K562 (cell line): ENCODE results near the gene MRPL40. TPM values are rescaled to one million over a fixed set of nuclear protein-coding genes. Genes with fewer than 3 reads are reported as not detected.

ENCODE experiments used
- BACH1 ChIP-seq: fragments of 200-800 bp; sonication (Bioruptor generic); IDR thresholded peaks from 2 replicates; pipeline ENCODE4 v1.6.1; 2016; ENCODE audit warnings: missing genetic modification characterization, missing compliant biosample characterization
- NUFIP1 ChIP-seq: fragments of 450-650 bp; IDR thresholded peaks from 2 replicates; pipeline ENCODE4 v1.6.1; 2018; ENCODE audit not compliant: partially characterized antibody
- PHB ChIP-seq: fragments of 250-450 bp; sonication (Bioruptor Pico); IDR thresholded peaks from 2 replicates; pipeline ENCODE4 v1.5.0; 2021
- POU5F1 ChIP-seq: fragments of 150-350 bp; IDR thresholded peaks from 2 replicates; pipeline ENCODE4 v1.6.1; 2014; ENCODE audit warnings: borderline replicate concordance, low read length, low read depth, mild to moderate bottlenecking; ENCODE audit not compliant: partially characterized antibody
- SAP30 ChIP-seq: fragments of 200-600 bp; sonication (generic); IDR thresholded peaks from 2 replicates; pipeline ENCODE4 v1.6.1; 2012; ENCODE audit warnings: borderline replicate concordance, low read depth, mild to moderate bottlenecking, moderate library complexity, low read length, control low read depth, inconsistent platforms; ENCODE audit not compliant: insufficient read depth, poor library complexity, severe bottlenecking
- ZNF212 ChIP-seq: fragments of 450-650 bp; formaldehyde crosslinking; IDR thresholded peaks from 2 replicates; pipeline ENCODE4 v1.4.0; 2020; ENCODE audit warnings: mild to moderate bottlenecking
- ZNF253 ChIP-seq: fragments of 250-450 bp; sonication (Bioruptor Pico); conservative IDR thresholded peaks from 2 replicates; pipeline ENCODE4 v1.6.1; 2021; ENCODE audit warnings: mild to moderate bottlenecking
- ZNF347 ChIP-seq: fragments of 450-650 bp; formaldehyde crosslinking; IDR thresholded peaks from 2 replicates; pipeline ENCODE4 v1.4.0; 2020; ENCODE audit warnings: low read depth, mild to moderate bottlenecking, moderate library complexity
- polyA plus RNA-seq, 8 experiments: library from polyadenylated mRNA; depleted of rRNA in 4 of 8; stranded (reverse) in 5 of 8; unstranded in 3 of 8; fragments of >200 nt; fragmentation: Nextera tagmentation in 2 of 8; fragmentation: Illumina TruSeq in 1 of 8; extraction: Ambion mirVana in 2 of 8; extraction: Trizol in 1 of 8; gene quantifications; 2 replicates each; pipeline versions ENCODE4 v1.2.1 to v1.2.3, GENCODE V29; 2011 to 2014; ENCODE audit warnings: inconsistent platforms in 1 of 8, missing spikeins in 1 of 8
- total RNA-seq, 7 experiments: library from RNA; depleted of rRNA in 6 of 7; stranded (reverse); fragments of >200 nt in 6 of 7; fragmentation: Illumina TruSeq in 2 of 7; extraction: Trizol in 2 of 7; gene quantifications; 2 replicates each; pipeline versions ENCODE4 v1.2.1 to v1.2.3, GENCODE V29; 2011 to 2021; ENCODE audit warnings: low replicate concordance in 1 of 7
- TF ChIP-seq, protein P1 (sequence below): fragments of 450-650 bp; formaldehyde crosslinking; conservative IDR thresholded peaks from 2 replicates; pipeline ENCODE4 v1.4.0; 2022; ENCODE audit warnings: mild to moderate bottlenecking, missing genetic modification characterization
- TF ChIP-seq, protein P2 (sequence below): fragments of 250-450 bp; sonication (Bioruptor Pico); IDR thresholded peaks from 2 replicates; pipeline ENCODE4 v1.5.1; 2021; ENCODE audit warnings: mild to moderate bottlenecking
- TF ChIP-seq, protein P3 (sequence below), 2 experiments: fragments of 450-650 bp in 1 of 2; sonication (generic) in 1 of 2; formaldehyde crosslinking; conservative IDR thresholded peaks; 2 replicates each; pipeline versions ENCODE4 v1.4.0 to v1.8.1; 2020 to 2022; ENCODE audit warnings: mild to moderate bottlenecking in 1 of 2, missing genetic modification reagents in 1 of 2

Gene MRPL40
- total and polyA plus RNA-seq, 9 of the 15 experiments (the other 6 are each of a cell fraction or from before 2014, with no cell fraction given) = 132 to 652 (median 208) TPM

DNA sequence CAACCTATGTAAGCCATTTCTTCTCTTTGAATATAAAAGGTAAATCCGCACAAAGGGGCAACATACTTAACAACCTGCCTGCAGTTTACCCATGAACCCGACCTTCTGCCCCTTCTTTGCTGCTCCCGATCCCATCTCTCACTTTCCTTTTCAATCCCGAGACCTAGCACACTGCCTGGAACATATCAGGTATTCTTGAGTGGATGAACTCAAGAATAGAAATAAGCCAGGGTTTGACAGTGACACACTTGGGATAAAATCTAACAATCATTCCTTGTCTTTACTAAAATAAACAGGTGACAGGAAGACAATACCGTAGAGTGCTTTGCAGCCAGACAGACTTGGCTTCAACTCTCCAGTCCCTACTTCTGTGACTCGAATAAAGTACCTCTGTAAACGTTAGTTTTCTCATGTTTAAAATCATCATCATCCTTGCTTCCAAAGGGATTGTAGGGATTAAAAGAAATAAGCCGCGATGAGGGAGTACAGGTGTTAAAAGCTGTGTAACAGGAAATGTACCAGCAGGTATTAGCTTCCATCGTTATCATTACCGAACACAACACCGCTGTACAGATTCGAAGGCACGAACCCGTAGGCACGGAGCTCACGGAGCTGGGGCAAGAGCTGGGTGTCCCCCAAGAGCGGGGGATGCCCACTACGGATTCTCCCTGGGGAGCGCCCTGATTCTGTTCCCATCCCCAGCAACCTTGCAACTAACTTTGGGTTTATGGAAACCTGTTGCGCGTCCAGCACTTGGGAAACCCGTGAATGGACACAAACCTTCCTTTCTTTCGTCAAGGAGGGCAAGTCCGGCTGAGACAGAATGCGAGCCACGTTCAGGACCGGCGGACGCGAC lies 45.9 kb downstream of the MRPL40 start (continued):
- TF ChIP-seq SAP30 = peak; percentile 97
- TF ChIP-seq ZNF212 (CRISPR knock-in tag) = 0 out of 2 replicates have a peak, but pooled peaks have one; percentile 3
- TF ChIP-seq NUFIP1 = no peak
- TF ChIP-seq ZNF253 (CRISPR knock-in tag) = 0 out of 2 replicates have a peak, but pooled peaks have one; percentile 13
- TF ChIP-seq, protein P1, sequence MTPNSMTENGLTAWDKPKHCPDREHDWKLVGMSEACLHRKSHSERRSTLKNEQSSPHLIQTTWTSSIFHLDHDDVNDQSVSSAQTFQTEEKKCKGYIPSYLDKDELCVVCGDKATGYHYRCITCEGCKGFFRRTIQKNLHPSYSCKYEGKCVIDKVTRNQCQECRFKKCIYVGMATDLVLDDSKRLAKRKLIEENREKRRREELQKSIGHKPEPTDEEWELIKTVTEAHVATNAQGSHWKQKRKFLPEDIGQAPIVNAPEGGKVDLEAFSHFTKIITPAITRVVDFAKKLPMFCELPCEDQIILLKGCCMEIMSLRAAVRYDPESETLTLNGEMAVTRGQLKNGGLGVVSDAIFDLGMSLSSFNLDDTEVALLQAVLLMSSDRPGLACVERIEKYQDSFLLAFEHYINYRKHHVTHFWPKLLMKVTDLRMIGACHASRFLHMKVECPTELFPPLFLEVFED (CRISPR knock-in tag) = 0 out of 2 replicates have a peak, but pooled peaks have one; percentile 48
- TF ChIP-seq, protein P2, sequence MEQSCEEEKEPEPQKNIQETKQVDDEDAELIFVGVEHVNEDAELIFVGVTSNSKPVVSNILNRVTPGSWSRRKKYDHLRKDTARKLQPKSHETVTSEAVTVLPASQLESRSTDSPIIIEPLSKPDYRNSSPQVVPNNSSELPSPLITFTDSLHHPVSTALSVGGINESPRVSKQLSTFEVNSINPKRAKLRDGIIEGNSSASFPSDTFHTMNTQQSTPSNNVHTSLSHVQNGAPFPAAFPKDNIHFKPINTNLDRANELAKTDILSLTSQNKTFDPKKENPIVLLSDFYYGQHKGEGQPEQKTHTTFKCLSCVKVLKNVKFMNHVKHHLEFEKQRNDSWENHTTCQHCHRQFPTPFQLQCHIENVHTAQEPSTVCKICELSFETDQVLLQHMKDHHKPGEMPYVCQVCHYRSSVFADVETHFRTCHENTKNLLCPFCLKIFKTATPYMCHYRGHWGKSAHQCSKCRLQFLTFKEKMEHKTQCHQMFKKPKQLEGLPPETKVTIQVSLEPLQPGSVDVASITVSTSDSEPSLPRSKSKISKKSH (CRISPR knock-in tag) = no peak
- no peak for TF ChIP-seq POU5F1
- 0 out of 2 replicates have a peak, but pooled peaks have one; percentile 47 for TF ChIP-seq BACH1 (tag)
- TF ChIP-seq ZNF347 (CRISPR knock-in tag) = no peak
- TF ChIP-seq PHB (CRISPR knock-in tag) = peak; percentile 30; the same call in 1 of the 2 replicates
- TF ChIP-seq, protein P3, sequence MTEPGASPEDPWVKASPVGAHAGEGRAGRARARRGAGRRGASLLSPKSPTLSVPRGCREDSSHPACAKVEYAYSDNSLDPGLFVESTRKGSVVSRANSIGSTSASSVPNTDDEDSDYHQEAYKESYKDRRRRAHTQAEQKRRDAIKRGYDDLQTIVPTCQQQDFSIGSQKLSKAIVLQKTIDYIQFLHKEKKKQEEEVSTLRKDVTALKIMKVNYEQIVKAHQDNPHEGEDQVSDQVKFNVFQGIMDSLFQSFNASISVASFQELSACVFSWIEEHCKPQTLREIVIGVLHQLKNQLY (CRISPR knock-in tag; conservative IDR thresholded peaks at IDR 0.05) = peak; percentile 4 to 80; a peak in 1 of 4 replicates
